HG03469 (cell line): Measurements from ENCODE around the gene HUS1B.
"Not testable (repeated sequence)": the region's sequence is repeated elsewhere in the genome, so short reads cannot be mapped to it uniquely, and the experiment has no call there.

Source experiments
- ATAC-seq: cut with Tn5 transposase; IDR thresholded peaks from one replicate; pipeline ENCODE4 v1.9.1; 2021; ENCODE audit warnings: mild to moderate bottlenecking, moderate library complexity, moderate number of reproducible peaks; ENCODE audit not compliant: unreplicated experiment

HUS1B gene

GRCh38 chr6:679282-679681 lies 22.4 kb upstream of the HUS1B start:
- no peak for ATAC-seq

GRCh38 chr6:678520-678919 lies 21.6 kb upstream of the HUS1B start:
- ATAC-seq: no peak

- no peak for ATAC-seq
Observed at GRCh38 chr6:677919-678318, 21.0 kb upstream of the HUS1B start.

- ATAC-seq: no peak
Observed at GRCh38 chr6:674956-675355, 18.1 kb upstream of the HUS1B start.

GRCh38 chr6:674406-674805 lies 17.5 kb upstream of the HUS1B start:
- no peak for ATAC-seq

- no peak for ATAC-seq
Observed at GRCh38 chr6:667253-667927, 10.5 kb upstream of the HUS1B start.

GRCh38 chr6:665403-666267 lies 8.7 kb upstream of the HUS1B start:
- no peak for ATAC-seq

GRCh38 chr6:663788-664187 lies 6.9 kb upstream of the HUS1B start:
- not testable (repeated sequence) for ATAC-seq

GRCh38 chr6:659716-660581 lies 3.0 kb upstream of the HUS1B start:
- no peak for ATAC-seq

- ATAC-seq: no peak
Observed at GRCh38 chr6:658244-658643, 1.3 kb upstream of the HUS1B start.

- no peak for ATAC-seq
Observed at GRCh38 chr6:657743-658142, 843 bp upstream of the HUS1B start.

GRCh38 chr6:654136-654535 lies 2.8 kb downstream of the HUS1B start:
- ATAC-seq: no peak

- no peak for ATAC-seq
Observed at GRCh38 chr6:652865-653264, 4.0 kb downstream of the HUS1B start.

- no peak for ATAC-seq
Observed at GRCh38 chr6:650098-650497, 6.8 kb downstream of the HUS1B start.

GRCh38 chr6:642805-643204 lies 14.1 kb downstream of the HUS1B start:
- no peak for ATAC-seq

GRCh38 chr6:641225-641985 lies 15.5 kb downstream of the HUS1B start:
- no peak for ATAC-seq

- no peak for ATAC-seq
Observed at GRCh38 chr6:636488-636887, 20.4 kb downstream of the HUS1B start.

GRCh38 chr6:635233-635632 lies 21.7 kb downstream of the HUS1B start:
- ATAC-seq: no peak

GRCh38 chr6:633611-634010 lies 23.3 kb downstream of the HUS1B start:
- no peak for ATAC-seq

- no peak for ATAC-seq
Observed at GRCh38 chr6:628766-629165, 28.1 kb downstream of the HUS1B start.

- ATAC-seq: no peak
Observed at GRCh38 chr6:626236-626635, 30.7 kb downstream of the HUS1B start.
